Hepatocyte (in vitro differentiated cells): ENCODE results near the gene CCDC158.
"Not testable (repeated sequence)": the region's sequence is repeated elsewhere in the genome, so short reads cannot be mapped to it uniquely, and the experiment has no call there.

Source experiments
- CTCF ChIP-seq: fragments of 200-600 bp; sonication (generic); IDR thresholded peaks from 2 replicates; pipeline ENCODE4 v1.5.1; 2016; ENCODE audit warnings: antibody characterized with exemption, mild to moderate bottlenecking; ENCODE audit not compliant: poor library complexity
- EZH2phosphoT487 ChIP-seq: fragments of 200-600 bp; sonication (generic); IDR thresholded peaks from one replicate; pipeline ENCODE4 v1.6.1; 2018; ENCODE audit warnings: antibody characterized with exemption, mild to moderate bottlenecking, low read depth, moderate library complexity; ENCODE audit not compliant: unreplicated experiment, severe bottlenecking

- TF ChIP-seq CTCF, EZH2phosphoT487: not testable (repeated sequence)
Observed at GRCh38 chr4:76281594-76281993, 139.3 kb downstream of the CCDC158 start.
